ENCODE results near the gene PCNT. TPM values are rescaled to one million over a fixed set of nuclear protein-coding genes. Genes with fewer than 3 reads are reported as not detected.
"Not testable (repeated sequence)": the region's sequence is repeated elsewhere in the genome, so short reads cannot be mapped to it uniquely, and the experiment has no call there.

PCNT gene
- polyA plus RNA-seq, 1 donor from 2014 or later: 28.2 TPM

DNA sequence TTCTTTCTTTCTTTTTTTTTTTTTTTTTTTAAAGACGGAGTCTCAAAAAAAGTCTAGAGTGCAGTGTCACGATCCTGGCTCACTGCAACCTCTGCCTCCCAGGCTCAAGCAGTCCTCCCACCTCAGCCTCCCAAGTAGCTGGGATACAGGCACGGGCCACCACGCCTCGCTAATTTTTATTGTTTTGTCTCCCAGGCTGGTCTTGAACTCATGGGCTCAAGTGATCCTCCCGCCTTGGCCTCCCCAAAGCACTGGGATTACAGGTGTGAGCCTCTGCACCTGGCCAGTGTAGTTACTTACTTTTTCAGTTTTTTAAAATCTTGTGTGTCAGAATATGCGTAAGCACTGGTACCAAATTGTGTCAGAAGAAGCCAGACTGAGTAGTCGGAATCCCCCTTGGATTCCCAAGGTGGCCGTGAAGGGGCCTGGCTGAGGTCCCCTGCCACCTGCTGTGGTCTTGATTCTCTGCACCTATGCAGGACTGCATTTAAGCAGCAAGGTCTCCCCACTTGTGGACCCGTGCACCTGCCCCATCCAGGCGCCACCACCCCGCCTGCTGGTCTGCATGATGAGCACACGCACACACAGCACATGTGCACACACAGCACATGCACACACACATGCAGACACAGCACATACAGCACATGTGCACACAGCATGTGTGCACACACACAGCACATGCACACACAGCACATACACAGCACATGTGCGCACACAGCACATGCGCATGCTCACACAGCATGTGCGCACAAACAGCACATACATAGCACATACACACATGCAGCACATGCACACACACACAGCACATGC lies 47.5 kb downstream of the PCNT start:
- no peak overlapping the region for H3K4me2 ChIP-seq (ENCODE audit: low read length)
- H3K9me2 ChIP-seq (ENCODE audit: insufficient read depth, low read length): no peaks in the 10 kb centered on the region
- H2AFZ ChIP-seq (ENCODE audit: low read depth, low read length): no peak overlapping the region
- H3K27ac ChIP-seq (ENCODE audit: low read length): no peak overlapping the region
- peaks cover 8% of the 10 kb centered on the region for H3K36me3 ChIP-seq (ENCODE audit: insufficient read depth, low read length)
- no peak overlapping the region for H3K9ac ChIP-seq (ENCODE audit: low read length)
- H3F3A ChIP-seq (ENCODE audit: insufficient read depth, low read length, poor library complexity, severe bottlenecking): no peaks in the 10 kb centered on the region
- H3K4me3 ChIP-seq (ENCODE audit: low read length): no peak overlapping the region
- H3K9me3 ChIP-seq (ENCODE audit: low read length): no peaks in the 10 kb centered on the region
- no peaks in the 10 kb centered on the region for H4K20me1 ChIP-seq (ENCODE audit: insufficient read depth)
- TF ChIP-seq EZH2 (IDR thresholded peaks at IDR 0.05; ENCODE audit: borderline replicate concordance, insufficient read depth, low read length, poor library complexity, severe bottlenecking) (no peak), RAD21 (conservative IDR thresholded peaks at IDR 0.05) (no peak), POLR2AphosphoS5 (IDR thresholded peaks at IDR 0.05) (no peak), SMC3 (conservative IDR thresholded peaks at IDR 0.05; ENCODE audit: poor library complexity) (no peak), MXI1 (conservative IDR thresholded peaks at IDR 0.05; ENCODE audit: poor library complexity, severe bottlenecking) (no peak), EP300 (conservative IDR thresholded peaks at IDR 0.05; ENCODE audit: poor library complexity, severe bottlenecking) (no peak), TAF1 (IDR thresholded peaks at IDR 0.05; ENCODE audit: low read depth) (no peak)
- TF ChIP-seq, protein P1, sequence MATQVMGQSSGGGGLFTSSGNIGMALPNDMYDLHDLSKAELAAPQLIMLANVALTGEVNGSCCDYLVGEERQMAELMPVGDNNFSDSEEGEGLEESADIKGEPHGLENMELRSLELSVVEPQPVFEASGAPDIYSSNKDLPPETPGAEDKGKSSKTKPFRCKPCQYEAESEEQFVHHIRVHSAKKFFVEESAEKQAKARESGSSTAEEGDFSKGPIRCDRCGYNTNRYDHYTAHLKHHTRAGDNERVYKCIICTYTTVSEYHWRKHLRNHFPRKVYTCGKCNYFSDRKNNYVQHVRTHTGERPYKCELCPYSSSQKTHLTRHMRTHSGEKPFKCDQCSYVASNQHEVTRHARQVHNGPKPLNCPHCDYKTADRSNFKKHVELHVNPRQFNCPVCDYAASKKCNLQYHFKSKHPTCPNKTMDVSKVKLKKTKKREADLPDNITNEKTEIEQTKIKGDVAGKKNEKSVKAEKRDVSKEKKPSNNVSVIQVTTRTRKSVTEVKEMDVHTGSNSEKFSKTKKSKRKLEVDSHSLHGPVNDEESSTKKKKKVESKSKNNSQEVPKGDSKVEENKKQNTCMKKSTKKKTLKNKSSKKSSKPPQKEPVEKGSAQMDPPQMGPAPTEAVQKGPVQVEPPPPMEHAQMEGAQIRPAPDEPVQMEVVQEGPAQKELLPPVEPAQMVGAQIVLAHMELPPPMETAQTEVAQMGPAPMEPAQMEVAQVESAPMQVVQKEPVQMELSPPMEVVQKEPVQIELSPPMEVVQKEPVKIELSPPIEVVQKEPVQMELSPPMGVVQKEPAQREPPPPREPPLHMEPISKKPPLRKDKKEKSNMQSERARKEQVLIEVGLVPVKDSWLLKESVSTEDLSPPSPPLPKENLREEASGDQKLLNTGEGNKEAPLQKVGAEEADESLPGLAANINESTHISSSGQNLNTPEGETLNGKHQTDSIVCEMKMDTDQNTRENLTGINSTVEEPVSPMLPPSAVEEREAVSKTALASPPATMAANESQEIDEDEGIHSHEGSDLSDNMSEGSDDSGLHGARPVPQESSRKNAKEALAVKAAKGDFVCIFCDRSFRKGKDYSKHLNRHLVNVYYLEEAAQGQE (IDR thresholded peaks at IDR 0.05; ENCODE audit: borderline replicate concordance): no peak
- TF ChIP-seq, protein P2, sequence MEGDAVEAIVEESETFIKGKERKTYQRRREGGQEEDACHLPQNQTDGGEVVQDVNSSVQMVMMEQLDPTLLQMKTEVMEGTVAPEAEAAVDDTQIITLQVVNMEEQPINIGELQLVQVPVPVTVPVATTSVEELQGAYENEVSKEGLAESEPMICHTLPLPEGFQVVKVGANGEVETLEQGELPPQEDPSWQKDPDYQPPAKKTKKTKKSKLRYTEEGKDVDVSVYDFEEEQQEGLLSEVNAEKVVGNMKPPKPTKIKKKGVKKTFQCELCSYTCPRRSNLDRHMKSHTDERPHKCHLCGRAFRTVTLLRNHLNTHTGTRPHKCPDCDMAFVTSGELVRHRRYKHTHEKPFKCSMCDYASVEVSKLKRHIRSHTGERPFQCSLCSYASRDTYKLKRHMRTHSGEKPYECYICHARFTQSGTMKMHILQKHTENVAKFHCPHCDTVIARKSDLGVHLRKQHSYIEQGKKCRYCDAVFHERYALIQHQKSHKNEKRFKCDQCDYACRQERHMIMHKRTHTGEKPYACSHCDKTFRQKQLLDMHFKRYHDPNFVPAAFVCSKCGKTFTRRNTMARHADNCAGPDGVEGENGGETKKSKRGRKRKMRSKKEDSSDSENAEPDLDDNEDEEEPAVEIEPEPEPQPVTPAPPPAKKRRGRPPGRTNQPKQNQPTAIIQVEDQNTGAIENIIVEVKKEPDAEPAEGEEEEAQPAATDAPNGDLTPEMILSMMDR (IDR thresholded peaks at IDR 0.05; ENCODE audit: poor library complexity, severe bottlenecking): no peak
- peaks cover 6% of the 10 kb centered on the region for H3K79me2 ChIP-seq (replicated peaks; ENCODE audit: insufficient read depth, low read length)
- H3K27me3 ChIP-seq (ENCODE audit: insufficient read depth, low read depth, low read length): no peaks in the 10 kb centered on the region

- peaks cover 8% of the 10 kb centered on the region for H3K36me3 ChIP-seq (ENCODE audit: insufficient read depth, low read length)
- no peak overlapping the region for H3K4me2 ChIP-seq (ENCODE audit: low read length)
- H4K20me1 ChIP-seq (ENCODE audit: insufficient read depth): no peaks in the 10 kb centered on the region
- no peak overlapping the region for H3K4me3 ChIP-seq (ENCODE audit: low read length)
- H3K79me2 ChIP-seq (replicated peaks; ENCODE audit: insufficient read depth, low read length): peaks cover 6% of the 10 kb centered on the region
- H3F3A ChIP-seq (ENCODE audit: insufficient read depth, low read length, poor library complexity, severe bottlenecking): no peaks in the 10 kb centered on the region
- no peak overlapping the region for H3K27ac ChIP-seq (ENCODE audit: low read length)
- no peaks in the 10 kb centered on the region for H3K27me3 ChIP-seq (ENCODE audit: insufficient read depth, low read depth, low read length)
- no peaks in the 10 kb centered on the region for H3K9me3 ChIP-seq (ENCODE audit: low read length)
- H3K9me2 ChIP-seq (ENCODE audit: insufficient read depth, low read length): no peaks in the 10 kb centered on the region
- H2AFZ ChIP-seq (ENCODE audit: low read depth, low read length): no peak overlapping the region
- no peak for TF ChIP-seq POLR2AphosphoS5 (IDR thresholded peaks at IDR 0.05)
- TF ChIP-seq TAF1 (IDR thresholded peaks at IDR 0.05; ENCODE audit: low read depth): no peak
- H3K9ac ChIP-seq (ENCODE audit: low read length): no peak overlapping the region
Observed at GRCh38 chr21:46372014-46372485, 48.1 kb downstream of the PCNT start.

DNA sequence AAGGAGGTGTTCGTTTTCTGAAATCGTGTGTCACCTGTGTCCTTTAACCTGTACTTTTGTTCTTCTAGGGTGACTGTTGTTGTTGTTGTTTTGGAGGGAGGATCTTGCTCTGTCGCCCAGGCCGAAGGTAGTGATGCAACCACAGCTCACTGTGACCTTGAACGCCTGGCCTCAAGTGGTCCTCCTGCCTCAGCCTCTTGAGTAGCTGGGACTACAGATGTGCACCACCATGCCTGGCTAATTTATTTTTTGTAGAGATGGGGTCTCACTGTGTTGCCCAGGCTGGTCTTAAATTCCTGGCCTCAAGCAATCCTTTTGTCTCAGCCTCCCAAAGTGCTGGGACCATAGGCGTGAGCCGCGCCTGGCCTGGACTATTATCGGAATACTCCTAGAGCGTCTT lies 49.0 kb downstream of the PCNT start:
- not testable (repeated sequence) for H3K4me3 ChIP-seq (ENCODE audit: low read length); H2AFZ ChIP-seq (ENCODE audit: low read depth, low read length); H4K20me1 ChIP-seq (ENCODE audit: insufficient read depth); H3K27me3 ChIP-seq (ENCODE audit: insufficient read depth, low read depth, low read length); H3K9ac ChIP-seq (ENCODE audit: low read length); H3K79me2 ChIP-seq (replicated peaks; ENCODE audit: insufficient read depth, low read length); H3K4me2 ChIP-seq (ENCODE audit: low read length); H3K9me2 ChIP-seq (ENCODE audit: insufficient read depth, low read length); H3K27ac ChIP-seq (ENCODE audit: low read length); H3K9me3 ChIP-seq (ENCODE audit: low read length); H3F3A ChIP-seq (ENCODE audit: insufficient read depth, low read length, poor library complexity, severe bottlenecking); H3K36me3 ChIP-seq (ENCODE audit: insufficient read depth, low read length)
